Tongue (tissue), 2 donors: ENCODE data around the gene LIMD2. TPM values are rescaled to one million over a fixed set of nuclear protein-coding genes. Genes with fewer than 3 reads are reported as not detected.
A peak's percentile ranks its signal among the peaks of the same experiment; 100 is the strongest.

Experiments used
- DNase-seq: peaks from one replicate; pipeline ENCODE4 v3.0.0-alpha.2; 2015
- total RNA-seq: library from RNA; depleted of rRNA; stranded (reverse); fragments of >200 nt; gene quantifications from one replicate; pipeline ENCODE4 v1.2.3, GENCODE V29; 2014

The LIMD2 gene
- total RNA-seq, 1 donor from 2014 or later = 9.9 TPM

DNA sequence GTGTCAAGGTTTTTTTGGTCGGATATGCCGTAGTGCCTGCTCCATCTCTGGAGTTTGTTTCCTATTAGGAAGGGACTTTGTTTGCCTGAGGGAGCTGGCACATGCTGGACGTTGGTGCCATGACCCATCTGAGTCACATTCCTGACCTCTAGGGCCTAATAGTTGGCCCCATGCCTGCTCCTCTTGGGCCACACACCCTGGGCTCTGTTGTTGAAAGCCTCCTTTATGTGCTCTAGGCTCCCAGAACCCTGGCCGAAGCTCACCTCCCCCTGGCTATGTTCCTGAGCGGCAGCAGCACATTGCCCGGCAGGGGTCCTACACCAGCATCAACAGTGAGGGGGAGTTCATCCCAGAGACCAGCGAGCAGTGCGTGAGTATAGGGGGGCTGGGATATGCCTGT, 18.4 kb downstream of the LIMD2 start:
- no peak for DNase-seq

DNA sequence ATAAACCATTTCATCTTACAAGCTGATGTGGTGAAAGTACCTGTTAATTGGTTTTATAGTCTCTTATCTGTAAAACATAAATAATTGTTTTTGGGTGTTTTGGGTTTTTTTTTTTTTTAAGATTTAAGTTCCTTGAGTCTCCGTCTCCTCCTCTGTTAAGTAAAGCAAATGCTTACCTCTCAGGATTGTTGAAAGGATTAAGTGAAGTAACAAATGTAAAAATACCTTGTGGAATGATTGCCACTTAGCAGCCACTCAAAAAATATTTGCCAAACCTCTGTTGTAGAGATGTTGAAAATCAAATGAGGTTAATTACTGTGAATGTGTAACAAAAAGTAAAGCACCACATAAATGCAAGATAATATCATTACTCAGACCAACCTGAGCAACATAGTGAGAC, 19.2 kb downstream of the LIMD2 start:
- DNase-seq = no peak

DNA sequence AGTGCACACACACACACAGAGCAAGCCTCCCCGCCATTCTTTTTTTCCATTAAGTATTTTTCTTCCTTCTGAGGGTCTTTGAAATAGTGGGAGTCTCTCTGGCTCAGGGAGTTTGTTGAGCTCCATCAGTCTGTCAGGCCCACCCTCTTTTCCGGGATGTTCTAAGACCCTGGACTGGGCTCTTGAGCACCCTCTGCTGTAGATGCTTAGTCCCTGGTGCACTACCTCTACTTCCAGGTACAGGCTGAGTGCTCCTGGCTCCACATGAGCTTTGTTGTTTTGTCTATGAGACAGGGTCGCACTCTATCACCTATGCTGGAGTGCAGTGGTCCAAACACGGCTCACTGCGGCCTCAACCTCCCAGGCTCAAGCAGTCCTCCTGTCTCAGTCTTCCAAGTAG, 20.7 kb downstream of the LIMD2 start:
- no peak for DNase-seq

DNA sequence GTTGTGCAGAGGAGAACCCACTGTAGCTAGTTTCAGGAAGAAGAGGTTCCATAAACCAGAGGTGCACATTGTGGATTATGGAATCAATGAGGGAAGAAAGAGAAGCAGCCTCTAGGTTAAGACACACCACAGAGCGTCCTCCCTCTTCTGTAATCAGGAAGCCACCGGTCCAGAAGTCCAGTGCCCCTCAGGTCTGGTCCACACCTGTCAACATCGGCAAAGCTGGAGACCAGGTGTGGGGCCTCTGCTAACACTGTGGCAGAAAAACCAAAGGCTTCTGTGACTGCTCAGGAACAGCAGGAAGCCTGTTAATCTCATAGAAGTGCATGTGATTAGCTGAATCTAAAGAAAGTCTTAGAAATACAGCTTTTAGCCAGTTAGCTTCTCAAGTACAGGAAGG, 23.3 kb downstream of the LIMD2 start:
- no peak for DNase-seq

DNA sequence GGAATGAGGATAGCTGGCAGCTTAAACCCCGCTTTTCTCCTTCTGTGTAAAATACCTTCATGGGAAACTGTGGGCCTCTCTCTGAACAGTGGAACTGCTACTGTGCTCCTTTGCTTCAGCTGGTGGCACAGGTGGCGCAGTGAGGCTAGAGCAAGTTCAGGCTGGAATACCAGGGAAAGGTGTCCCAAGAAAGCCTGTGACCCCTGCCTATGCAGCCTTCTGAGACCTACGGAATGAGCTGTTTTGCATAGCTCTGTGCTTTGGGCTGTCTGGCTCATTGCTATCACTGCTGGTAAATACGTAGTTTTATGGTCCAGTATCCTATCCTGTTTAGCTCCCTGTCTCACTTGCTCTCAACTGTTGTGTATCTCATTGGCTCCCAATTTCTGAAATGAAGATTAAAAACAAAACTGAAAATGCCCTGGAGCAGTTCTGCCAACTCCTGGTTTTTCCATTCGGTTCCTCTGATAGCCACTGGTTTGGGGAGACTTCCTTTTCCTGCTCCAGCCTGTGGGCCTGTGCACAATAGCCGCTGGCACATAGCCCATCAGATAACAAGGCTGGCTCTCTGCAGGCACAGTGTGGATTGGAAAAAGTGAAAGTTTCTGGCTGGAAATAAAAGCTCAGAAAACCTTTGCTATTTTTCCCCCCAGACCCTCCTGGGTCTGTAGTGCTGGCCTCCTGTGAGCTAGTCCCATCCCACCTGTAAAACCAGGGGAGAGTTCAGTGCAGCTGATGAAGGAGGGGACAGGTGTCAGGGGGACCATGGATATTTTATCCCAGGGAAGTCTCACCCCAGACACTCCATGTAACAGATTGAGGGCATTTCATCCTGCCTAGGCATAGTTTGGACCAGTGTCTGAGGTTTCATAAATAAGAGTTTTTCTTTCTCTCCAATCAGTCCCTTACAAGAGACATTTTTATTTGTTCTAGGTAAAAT, 24.0 kb downstream of the LIMD2 start:
- peak; percentile 38 for DNase-seq

DNA sequence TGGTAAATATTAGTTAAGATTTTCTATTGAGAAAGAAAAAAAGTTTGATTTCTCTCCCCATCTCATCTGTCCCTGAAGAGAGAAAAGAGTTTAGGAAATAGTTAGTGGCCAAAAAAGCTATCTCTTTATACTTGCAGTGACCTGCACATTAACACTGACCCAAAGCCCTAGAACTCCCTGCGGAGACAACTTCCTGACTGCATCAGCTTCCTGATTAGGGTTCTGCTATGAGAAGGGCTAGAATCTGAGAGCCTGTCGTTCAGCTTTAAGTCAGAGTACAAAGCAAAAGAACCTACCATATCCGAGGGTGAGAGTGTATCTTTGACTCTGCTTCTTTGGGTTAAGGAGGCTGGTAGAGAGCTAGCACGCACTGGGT, 24.7 kb downstream of the LIMD2 start:
- DNase-seq = no peak

DNA sequence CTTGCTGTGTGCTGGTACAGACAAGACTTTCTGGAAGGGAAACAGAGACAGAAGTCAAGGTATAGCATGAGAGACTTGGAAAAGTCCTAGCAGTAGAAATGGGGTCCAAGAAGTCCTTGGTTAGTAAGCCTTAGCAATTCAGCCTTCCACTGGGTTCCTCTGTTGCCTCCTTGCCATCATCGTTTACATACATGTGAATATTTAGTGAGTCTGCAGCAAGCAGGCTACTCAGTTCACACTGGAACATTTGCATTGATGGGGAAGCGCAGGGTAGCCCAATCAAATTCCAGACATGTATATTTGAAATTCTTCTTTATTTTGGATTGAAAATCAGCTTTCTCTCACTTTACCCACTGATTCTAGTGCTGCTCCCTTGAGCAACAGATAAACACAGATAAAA, 27.1 kb downstream of the LIMD2 start:
- DNase-seq = no peak

DNA sequence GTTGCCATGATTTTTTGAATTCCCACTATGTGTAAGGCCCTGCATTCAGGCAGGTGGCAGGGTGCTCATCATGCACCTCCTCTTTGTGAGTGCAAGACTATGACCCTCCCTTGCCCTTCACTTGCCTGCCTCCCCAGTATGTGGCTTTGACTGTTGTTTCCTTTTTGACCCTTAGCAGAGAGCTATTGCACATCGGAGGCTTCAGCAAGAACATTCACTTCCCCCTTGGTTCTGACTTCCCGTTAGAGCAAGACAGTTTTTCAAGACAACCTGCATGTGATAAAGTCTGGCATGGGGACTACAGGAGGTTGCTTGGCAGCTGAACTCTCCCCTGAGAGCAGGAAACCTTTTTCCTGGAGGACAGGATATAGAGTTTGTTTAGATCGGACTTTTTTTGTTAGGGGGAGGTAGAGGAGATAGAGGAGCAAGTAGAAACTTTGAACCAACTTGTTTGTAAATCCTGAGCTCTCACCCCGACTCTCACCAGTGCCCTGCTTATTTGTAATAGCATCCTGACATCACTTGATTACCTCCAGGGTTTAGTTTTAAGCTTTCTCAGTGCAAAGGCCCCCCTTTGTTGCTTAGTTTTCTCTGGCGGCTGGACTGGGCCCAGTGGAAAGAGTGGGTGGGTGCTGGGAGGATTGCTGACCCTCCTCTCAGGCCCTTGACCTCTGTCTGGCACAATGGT, 34.3 kb downstream of the LIMD2 start:
- DNase-seq = peak; percentile 7

DNA sequence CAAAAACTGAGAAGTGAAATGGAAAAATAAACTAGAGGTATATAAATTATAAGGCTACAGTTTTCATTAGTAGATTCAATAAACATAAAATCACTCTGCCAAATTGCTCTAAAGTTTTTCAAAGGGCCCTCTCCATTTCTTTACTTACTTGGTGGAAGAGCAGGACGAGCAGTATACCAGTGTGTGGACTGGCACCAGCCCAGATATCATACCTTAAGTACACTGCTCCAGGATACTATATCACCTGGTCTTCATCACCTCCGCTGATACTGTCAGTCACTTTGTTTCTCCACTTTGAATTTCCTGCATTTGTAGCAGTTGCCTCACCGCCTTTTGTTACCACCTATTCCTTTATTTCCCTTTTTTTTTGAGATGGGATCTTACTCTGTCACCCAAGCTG, 40.1 kb downstream of the LIMD2 start:
- DNase-seq = no peak

DNA sequence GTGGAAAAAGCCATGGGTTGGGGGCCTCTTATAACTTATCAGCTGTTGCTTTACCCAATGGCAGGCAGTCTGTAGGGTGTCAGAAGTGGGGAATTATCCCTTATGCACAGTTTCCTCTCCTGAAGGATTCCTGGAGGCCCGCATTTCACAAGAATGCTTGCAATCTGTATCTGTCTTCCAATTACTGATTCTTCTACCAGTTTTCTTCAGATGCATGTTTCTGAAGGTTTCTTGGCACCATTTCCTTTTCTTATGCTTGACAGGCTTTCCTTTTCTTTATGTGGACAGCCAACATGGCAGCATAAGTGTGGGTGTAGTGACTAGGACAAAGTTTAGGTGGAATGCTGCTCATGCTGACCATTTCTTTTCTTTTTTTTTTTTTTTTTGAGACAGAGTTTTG, 41.6 kb downstream of the LIMD2 start:
- DNase-seq = no peak

DNA sequence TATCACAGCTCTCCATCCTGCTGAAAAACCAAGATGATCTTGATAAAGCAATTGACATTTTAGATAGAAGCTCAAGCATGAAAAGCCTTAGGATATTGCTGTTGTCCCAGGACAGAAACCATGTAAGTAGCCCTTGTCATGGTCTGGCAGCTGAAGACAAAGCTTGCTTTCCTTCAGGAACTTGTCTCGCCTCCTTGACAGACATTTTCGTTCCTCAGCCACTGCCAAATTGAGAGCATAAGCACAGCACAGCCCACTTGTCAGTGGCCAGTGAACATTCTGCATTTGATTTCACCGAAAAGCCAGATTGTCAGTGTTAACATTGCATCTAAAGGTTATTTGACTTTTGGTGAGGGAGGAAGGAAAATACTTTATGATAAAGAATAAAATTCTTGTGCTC, 42.1 kb downstream of the LIMD2 start:
- no peak for DNase-seq

DNA sequence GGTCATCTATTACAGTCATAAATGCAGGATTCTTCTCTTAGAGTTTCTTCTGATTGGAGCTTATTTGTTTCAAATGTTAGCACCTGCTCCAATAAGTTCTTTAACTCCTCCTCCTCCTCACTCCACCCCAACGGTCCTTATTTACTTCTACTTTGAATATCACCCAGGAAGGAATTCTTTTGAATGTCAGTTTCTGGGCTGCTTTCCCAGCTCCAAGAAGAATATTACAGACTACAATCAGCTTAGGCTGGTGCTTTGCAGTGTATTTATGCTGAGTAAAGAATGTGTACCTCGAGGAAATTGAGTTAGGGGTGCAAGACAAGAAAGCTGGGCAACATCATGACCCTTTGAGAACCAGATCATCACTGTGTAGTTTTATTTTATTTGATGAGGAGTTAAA, 46.9 kb downstream of the LIMD2 start:
- DNase-seq = no peak

DNA sequence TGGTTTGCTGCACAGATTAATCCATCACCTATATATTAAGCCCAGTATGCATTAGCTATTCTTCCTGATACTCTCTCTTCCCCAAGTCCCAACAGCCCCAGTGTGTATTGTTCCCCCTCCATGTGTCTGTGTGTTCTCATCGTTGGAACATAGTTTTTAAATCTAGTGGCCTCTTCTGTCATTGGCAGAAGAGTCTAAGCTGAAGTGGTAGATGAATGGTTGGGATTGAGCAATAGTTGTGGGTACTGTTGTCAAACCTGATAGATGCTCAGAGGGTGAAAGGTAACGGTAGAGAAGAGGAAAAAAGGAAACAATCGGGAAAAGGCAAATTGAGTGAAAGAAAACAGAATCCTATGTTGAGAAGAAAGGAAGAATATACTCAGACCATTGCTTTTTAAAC, 47.8 kb downstream of the LIMD2 start:
- DNase-seq = no peak

DNA sequence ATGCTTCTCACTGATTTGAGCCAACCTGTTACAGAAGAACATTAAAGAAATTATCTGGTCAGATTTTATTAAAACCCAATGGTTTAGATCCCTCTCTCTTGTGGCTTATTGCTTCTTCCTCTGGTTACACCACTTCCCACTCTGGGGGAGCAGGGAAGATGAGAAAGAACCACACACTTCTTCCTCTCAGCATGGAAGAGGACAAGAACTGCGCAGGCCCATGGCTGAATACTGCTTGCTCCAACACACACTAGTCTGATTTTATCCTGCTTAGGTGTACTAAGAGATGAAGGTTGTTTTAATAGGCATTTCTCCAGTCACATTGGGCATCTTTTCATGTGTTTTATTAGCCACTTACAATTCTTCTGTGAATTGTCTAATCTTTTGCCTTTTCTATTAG, 50.1 kb downstream of the LIMD2 start:
- DNase-seq = no peak

DNA sequence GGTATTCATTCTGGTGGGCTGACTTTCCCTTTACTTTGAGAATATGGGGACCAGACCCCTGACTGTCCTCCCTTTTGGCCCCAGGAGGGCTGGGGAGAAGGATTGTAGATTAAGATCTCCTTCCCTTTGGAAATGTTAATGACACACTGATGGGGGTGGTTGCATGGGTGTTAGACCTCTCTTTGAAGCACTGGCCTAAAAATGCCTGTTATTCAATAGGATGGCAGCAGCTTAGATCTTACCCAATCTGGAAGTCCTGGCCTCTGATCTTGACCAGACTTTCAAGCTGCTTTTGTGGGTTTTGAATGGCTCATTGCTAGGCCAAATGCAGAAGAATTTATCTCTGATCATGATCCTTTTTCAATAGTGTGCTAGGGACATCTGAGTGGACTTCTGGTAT, 52.0 kb downstream of the LIMD2 start:
- DNase-seq = no peak

DNA sequence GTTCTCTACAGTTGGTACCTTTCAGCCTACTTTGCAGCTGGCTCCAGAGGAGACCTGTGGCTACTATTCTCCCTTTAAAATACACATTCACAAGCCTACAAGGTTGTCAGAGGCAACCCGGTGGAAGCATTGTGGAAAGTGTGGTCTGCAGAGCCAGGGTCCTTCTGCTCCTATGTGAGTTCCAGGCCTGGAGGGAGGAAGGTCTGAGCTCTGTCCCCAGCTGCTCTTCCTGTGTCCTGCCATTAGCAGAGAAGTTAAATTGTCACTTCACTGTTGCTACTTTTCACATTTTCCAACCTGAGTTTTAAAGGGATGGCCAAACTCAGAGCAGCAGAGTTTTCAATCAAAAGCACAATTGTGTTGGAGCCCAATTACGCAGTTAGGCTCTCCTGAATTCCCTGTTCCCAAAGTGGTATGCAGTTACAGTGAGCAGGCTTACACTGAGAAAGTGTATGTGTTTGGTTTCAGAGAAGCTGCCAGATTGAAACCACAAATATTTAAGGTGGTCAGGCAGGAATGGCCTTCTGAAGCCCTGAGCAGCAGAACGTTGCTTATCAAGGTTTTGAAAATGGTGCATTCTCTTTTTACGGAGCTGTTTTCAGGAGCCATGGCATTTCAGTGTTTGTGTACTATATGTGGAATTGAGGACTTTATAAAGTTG, 52.7 kb downstream of the LIMD2 start:
- DNase-seq = peak; percentile 35

DNA sequence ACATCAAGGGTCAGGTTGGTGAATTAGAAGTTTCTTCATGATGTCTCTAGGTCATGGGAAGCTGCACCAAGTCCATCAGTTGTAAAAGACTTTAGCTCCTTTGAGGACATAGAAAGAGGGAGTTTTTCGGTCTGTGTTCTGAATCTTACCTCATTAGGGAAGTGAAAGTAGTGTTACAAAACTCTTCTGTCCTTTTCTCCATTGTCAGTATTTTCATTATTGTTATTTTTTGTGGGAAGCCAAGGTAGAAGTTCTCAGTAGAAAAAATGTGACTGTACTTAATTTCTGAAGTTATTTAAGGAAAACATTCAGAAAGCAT, 53.5 kb downstream of the LIMD2 start:
- no peak for DNase-seq

Other genes starting within 250 kb of the LIMD2 start
- gene ACE, start 223.1 kb downstream of the LIMD2 start, total RNA-seq = 9.6 TPM
- 0.31 TPM for gene KCNH6, start 176.8 kb downstream of the LIMD2 start, total RNA-seq
- 30.4 TPM for gene DCAF7, start 149.6 kb downstream of the LIMD2 start, total RNA-seq
- 13.6 TPM for gene TACO1, start 99.2 kb downstream of the LIMD2 start, total RNA-seq
- gene MAP3K3, start 77.7 kb downstream of the LIMD2 start, total RNA-seq = 49.0 TPM
- 23.9 TPM for gene STRADA, start 41.7 kb upstream of the LIMD2 start, total RNA-seq
- 102 TPM for gene CCDC47, start 73.5 kb upstream of the LIMD2 start, total RNA-seq
- 105 TPM for gene DDX42, start 74.0 kb upstream of the LIMD2 start, total RNA-seq
- gene PSMC5, start 127.3 kb upstream of the LIMD2 start, total RNA-seq = 47.2 TPM
- gene FTSJ3, start 127.5 kb upstream of the LIMD2 start, total RNA-seq = 42.9 TPM
- 69.4 TPM for gene SMARCD2, start 142.6 kb upstream of the LIMD2 start, total RNA-seq
- not detected for gene CSH2, start 173.6 kb upstream of the LIMD2 start, total RNA-seq
- not detected for gene GH2, start 181.8 kb upstream of the LIMD2 start, total RNA-seq
- gene CSH1, start 196.4 kb upstream of the LIMD2 start, total RNA-seq = not detected
- not detected for gene CSHL1, start 211.1 kb upstream of the LIMD2 start, total RNA-seq
- gene GH1, start 218.7 kb upstream of the LIMD2 start, total RNA-seq = not detected
- gene CD79B, start 232.2 kb upstream of the LIMD2 start, total RNA-seq = 7.7 TPM